H1 (cell line): Measurements from ENCODE around the gene UBE2E2.

ENCODE experiments used
- CHD2 ChIP-seq: IDR thresholded peaks from 2 replicates; pipeline ENCODE4 v1.6.1; 2012; ENCODE audit warnings: low read length, improper control_type of control experiment
- EP300 ChIP-seq, 2 experiments: IDR thresholded peaks; 1 replicate in 1 of 2; 2 replicates in 1 of 2; pipeline ENCODE4 v1.6.1; 2011 to 2012; ENCODE audit warnings: low read depth in 2 of 2, low read length in 2 of 2, mild to moderate bottlenecking in 2 of 2, borderline replicate concordance in 1 of 2, inconsistent platforms in 1 of 2, moderate library complexity in 1 of 2
- EZH2 ChIP-seq: fragments of 200-600 bp; sonication (generic); IDR thresholded peaks from 2 replicates; pipeline ENCODE4 v1.7.1; 2012; ENCODE audit warnings: low read depth, mild to moderate bottlenecking, moderate library complexity, low read length, inconsistent platforms; ENCODE audit not compliant: severe bottlenecking
- FOSL1 ChIP-seq: IDR thresholded peaks from 2 replicates; pipeline ENCODE4 v1.6.1; 2011; ENCODE audit warnings: mild to moderate bottlenecking, low read depth, low read length, moderate library complexity; ENCODE audit not compliant: insufficient read depth
- POLR2AphosphoS5 ChIP-seq: IDR thresholded peaks from 2 replicates; pipeline ENCODE4 v1.6.1; 2011; ENCODE audit warnings: low read depth, low read length
- RNF2 ChIP-seq: fragments of 200-900, 300-1000 bp; sonication (generic); IDR thresholded peaks from 2 replicates; pipeline ENCODE4 v1.7.1; 2016; ENCODE audit warnings: borderline replicate concordance, low read depth, mild to moderate bottlenecking, antibody characterized with exemption, low read length; ENCODE audit not compliant: poor library complexity, severe bottlenecking; ENCODE audit errors: missing control alignments
- SAP30 ChIP-seq: fragments of 300-600 bp; sonication (generic); IDR thresholded peaks from 2 replicates; pipeline ENCODE4 v1.7.1; 2012; ENCODE audit warnings: low read length, moderate library complexity, mild to moderate bottlenecking, inconsistent platforms; ENCODE audit not compliant: insufficient read depth, insufficient replicate concordance
- ZNF274 ChIP-seq: IDR thresholded peaks from 2 replicates; pipeline ENCODE4 v1.7.0; 2012; ENCODE audit warnings: low read length, borderline replicate concordance; ENCODE audit errors: extremely low read depth
- TF ChIP-seq, protein P1 (sequence below): IDR thresholded peaks from 2 replicates; pipeline ENCODE4 v1.6.1; 2012; ENCODE audit warnings: low read length, inconsistent platforms
- TF ChIP-seq, protein P2 (sequence below), 3 experiments: IDR thresholded peaks; 1 replicate in 2 of 3; 2 replicates in 1 of 3; pipeline versions ENCODE4 v1.5.1 to v1.6.1; 2011; ENCODE audit warnings: low read length in 3 of 3, mild to moderate bottlenecking in 3 of 3, inconsistent platforms in 2 of 3, low read depth in 1 of 3, moderate library complexity in 1 of 3; ENCODE audit not compliant: insufficient read depth in 1 of 3; ENCODE audit errors: control extremely low read depth in 1 of 3
- TF ChIP-seq, protein P3 (sequence below): IDR thresholded peaks from 2 replicates; pipeline ENCODE4 v1.6.1; 2011; ENCODE audit warnings: low read depth, mild to moderate bottlenecking, low read length; ENCODE audit not compliant: insufficient read depth
- TF ChIP-seq, protein P4 (sequence below): IDR thresholded peaks from 2 replicates; pipeline ENCODE4 v1.6.1; 2012; ENCODE audit warnings: inconsistent platforms

DNA sequence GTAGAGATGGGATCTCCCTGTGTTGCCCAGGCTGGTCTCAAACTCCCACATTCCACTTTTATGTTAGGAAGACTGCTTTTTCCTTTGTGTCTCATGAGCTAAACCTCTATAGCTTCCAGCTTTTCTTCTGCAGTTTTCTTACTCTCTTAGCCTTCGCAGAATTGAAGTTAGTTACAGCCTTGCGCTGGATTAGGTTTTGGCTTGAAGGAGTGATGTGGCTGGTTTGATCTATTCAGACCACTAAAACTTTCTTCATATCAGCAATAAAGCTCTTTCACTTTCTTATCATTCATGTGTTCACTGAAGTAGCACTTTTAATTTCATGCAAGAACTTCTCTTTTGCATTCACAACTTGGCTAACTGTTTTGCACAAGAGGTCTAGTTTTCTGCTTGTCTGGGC, 254.6 kb downstream of the UBE2E2 start:
- TF ChIP-seq EZH2 (no peak), EP300 (IDR thresholded peaks at IDR 0.05; ENCODE audit: borderline replicate concordance in 1 of 2, low read depth in 2 of 2, low read length in 2 of 2) (no peak), POLR2AphosphoS5 (no peak), CHD2 (no peak), SAP30 (no peak), FOSL1 (no peak), RNF2 (no peak), ZNF274 (no peak)
- TF ChIP-seq, protein P1, sequence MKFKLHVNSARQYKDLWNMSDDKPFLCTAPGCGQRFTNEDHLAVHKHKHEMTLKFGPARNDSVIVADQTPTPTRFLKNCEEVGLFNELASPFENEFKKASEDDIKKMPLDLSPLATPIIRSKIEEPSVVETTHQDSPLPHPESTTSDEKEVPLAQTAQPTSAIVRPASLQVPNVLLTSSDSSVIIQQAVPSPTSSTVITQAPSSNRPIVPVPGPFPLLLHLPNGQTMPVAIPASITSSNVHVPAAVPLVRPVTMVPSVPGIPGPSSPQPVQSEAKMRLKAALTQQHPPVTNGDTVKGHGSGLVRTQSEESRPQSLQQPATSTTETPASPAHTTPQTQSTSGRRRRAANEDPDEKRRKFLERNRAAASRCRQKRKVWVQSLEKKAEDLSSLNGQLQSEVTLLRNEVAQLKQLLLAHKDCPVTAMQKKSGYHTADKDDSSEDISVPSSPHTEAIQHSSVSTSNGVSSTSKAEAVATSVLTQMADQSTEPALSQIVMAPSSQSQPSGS: no peak
- TF ChIP-seq, protein P2, sequence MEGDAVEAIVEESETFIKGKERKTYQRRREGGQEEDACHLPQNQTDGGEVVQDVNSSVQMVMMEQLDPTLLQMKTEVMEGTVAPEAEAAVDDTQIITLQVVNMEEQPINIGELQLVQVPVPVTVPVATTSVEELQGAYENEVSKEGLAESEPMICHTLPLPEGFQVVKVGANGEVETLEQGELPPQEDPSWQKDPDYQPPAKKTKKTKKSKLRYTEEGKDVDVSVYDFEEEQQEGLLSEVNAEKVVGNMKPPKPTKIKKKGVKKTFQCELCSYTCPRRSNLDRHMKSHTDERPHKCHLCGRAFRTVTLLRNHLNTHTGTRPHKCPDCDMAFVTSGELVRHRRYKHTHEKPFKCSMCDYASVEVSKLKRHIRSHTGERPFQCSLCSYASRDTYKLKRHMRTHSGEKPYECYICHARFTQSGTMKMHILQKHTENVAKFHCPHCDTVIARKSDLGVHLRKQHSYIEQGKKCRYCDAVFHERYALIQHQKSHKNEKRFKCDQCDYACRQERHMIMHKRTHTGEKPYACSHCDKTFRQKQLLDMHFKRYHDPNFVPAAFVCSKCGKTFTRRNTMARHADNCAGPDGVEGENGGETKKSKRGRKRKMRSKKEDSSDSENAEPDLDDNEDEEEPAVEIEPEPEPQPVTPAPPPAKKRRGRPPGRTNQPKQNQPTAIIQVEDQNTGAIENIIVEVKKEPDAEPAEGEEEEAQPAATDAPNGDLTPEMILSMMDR (IDR thresholded peaks at IDR 0.05; ENCODE audit: control extremely low read depth in 1 of 3, insufficient read depth in 1 of 3, low read depth in 1 of 3, low read length in 3 of 3): no peak
- TF ChIP-seq, protein P3, sequence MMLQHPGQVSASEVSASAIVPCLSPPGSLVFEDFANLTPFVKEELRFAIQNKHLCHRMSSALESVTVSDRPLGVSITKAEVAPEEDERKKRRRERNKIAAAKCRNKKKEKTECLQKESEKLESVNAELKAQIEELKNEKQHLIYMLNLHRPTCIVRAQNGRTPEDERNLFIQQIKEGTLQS: no peak
- TF ChIP-seq, protein P4, sequence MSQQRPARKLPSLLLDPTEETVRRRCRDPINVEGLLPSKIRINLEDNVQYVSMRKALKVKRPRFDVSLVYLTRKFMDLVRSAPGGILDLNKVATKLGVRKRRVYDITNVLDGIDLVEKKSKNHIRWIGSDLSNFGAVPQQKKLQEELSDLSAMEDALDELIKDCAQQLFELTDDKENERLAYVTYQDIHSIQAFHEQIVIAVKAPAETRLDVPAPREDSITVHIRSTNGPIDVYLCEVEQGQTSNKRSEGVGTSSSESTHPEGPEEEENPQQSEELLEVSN: no peak
